Upper lobe of left lung (tissue), 4 donors: ENCODE results near the gene PTX3.

Experiments used
- POLR2A ChIP-seq, 4 donors: fragments of 450-650 bp; IDR thresholded peaks; one replicate each; pipeline ENCODE4 v1.5.1; 2016 to 2017; ENCODE audit warnings: antibody characterized with exemption in 4 of 4, mild to moderate bottlenecking in 2 of 4
- TF ChIP-seq, protein P1 (sequence below), 6 experiments: fragments of 450-650 bp in 4 of 6; fragments of 200-600 bp in 2 of 6; sonication (generic) in 2 of 6; IDR thresholded peaks; one replicate each; pipeline ENCODE4 v1.5.1; 2016 to 2019; ENCODE audit warnings: antibody characterized with exemption in 6 of 6

DNA sequence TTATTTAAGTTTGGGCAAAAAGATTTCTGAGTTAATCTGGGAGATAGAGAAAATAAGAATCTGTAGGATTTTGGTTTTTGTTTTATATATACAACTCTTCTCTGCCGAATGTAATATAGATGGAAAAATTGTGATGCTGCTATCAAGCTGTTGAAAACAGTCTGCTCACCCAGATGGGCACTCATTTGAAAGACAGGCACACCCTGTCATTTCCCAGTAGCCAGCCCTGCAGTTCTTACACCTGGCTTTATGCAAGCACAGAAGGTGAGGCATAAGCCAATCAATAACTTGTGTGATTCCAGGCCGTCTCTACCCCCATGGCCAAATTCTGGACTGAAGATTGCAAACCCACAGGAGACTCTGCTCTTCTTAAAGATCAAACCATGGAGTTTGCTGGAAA, 27.1 kb upstream of the PTX3 start:
- TF ChIP-seq, protein P1, sequence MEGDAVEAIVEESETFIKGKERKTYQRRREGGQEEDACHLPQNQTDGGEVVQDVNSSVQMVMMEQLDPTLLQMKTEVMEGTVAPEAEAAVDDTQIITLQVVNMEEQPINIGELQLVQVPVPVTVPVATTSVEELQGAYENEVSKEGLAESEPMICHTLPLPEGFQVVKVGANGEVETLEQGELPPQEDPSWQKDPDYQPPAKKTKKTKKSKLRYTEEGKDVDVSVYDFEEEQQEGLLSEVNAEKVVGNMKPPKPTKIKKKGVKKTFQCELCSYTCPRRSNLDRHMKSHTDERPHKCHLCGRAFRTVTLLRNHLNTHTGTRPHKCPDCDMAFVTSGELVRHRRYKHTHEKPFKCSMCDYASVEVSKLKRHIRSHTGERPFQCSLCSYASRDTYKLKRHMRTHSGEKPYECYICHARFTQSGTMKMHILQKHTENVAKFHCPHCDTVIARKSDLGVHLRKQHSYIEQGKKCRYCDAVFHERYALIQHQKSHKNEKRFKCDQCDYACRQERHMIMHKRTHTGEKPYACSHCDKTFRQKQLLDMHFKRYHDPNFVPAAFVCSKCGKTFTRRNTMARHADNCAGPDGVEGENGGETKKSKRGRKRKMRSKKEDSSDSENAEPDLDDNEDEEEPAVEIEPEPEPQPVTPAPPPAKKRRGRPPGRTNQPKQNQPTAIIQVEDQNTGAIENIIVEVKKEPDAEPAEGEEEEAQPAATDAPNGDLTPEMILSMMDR (IDR thresholded peaks at IDR 0.05) = no peak
- no peak for TF ChIP-seq POLR2A (IDR thresholded peaks at IDR 0.05)
